ENCODE data around the gene CLMN.

DNA sequence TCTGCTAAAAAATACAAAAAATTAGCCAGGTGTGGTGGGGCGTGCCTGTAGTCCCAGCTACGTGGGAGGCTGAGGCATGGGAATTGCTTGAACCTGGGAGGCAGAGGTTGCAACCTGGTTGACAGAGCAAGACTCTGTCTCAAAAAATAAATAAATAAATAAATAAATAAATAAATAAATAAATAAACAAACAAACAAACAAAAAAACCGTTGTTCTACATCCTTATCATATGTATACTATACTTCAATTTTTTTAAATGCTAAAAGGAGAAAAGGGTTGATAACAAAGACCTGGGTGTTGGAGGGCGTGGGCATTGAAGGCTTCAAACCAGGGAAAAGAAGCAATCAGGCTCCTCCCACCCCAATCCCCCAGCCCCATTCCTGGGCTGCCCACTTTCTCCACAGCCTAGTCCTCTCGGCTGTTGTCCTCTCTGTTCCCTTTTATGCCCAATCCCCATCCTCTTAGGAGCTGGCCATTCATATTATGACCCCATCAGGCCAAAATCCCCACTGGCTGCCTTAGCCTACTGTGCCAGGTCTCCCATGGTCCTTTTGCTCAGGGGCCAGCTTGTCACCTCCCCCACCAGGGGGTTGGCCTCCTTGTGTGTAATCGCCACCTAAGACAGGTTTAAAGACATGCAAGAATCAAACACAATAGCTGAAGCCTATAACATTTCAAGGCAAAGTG, 30.2 kb downstream of the CLMN start:
- TF ChIP-seq ZNF362 (CRISPR knock-in tag; IDR thresholded peaks at IDR 0.05; ENCODE audit: borderline replicate concordance) (no peak), JUN (CRISPR knock-in tag; IDR thresholded peaks at IDR 0.05) (no peak), HOXA5 (CRISPR knock-in tag; IDR thresholded peaks at IDR 0.05) (no peak)
- TF ChIP-seq, protein P1, sequence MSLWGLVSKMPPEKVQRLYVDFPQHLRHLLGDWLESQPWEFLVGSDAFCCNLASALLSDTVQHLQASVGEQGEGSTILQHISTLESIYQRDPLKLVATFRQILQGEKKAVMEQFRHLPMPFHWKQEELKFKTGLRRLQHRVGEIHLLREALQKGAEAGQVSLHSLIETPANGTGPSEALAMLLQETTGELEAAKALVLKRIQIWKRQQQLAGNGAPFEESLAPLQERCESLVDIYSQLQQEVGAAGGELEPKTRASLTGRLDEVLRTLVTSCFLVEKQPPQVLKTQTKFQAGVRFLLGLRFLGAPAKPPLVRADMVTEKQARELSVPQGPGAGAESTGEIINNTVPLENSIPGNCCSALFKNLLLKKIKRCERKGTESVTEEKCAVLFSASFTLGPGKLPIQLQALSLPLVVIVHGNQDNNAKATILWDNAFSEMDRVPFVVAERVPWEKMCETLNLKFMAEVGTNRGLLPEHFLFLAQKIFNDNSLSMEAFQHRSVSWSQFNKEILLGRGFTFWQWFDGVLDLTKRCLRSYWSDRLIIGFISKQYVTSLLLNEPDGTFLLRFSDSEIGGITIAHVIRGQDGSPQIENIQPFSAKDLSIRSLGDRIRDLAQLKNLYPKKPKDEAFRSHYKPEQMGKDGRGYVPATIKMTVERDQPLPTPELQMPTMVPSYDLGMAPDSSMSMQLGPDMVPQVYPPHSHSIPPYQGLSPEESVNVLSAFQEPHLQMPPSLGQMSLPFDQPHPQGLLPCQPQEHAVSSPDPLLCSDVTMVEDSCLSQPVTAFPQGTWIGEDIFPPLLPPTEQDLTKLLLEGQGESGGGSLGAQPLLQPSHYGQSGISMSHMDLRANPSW (CRISPR knock-in tag; IDR thresholded peaks at IDR 0.05; ENCODE audit: borderline replicate concordance): no peak

All from HepG2 (cell line).